ENCODE results near the gene IL1B.

- no peak for TF ChIP-seq MAX (IDR thresholded peaks at IDR 0.05; ENCODE audit: low read depth)
- TF ChIP-seq, protein P1, sequence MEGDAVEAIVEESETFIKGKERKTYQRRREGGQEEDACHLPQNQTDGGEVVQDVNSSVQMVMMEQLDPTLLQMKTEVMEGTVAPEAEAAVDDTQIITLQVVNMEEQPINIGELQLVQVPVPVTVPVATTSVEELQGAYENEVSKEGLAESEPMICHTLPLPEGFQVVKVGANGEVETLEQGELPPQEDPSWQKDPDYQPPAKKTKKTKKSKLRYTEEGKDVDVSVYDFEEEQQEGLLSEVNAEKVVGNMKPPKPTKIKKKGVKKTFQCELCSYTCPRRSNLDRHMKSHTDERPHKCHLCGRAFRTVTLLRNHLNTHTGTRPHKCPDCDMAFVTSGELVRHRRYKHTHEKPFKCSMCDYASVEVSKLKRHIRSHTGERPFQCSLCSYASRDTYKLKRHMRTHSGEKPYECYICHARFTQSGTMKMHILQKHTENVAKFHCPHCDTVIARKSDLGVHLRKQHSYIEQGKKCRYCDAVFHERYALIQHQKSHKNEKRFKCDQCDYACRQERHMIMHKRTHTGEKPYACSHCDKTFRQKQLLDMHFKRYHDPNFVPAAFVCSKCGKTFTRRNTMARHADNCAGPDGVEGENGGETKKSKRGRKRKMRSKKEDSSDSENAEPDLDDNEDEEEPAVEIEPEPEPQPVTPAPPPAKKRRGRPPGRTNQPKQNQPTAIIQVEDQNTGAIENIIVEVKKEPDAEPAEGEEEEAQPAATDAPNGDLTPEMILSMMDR (IDR thresholded peaks at IDR 0.05): no peak
Measured at GRCh38 chr2:112864072-112864471, 27.5 kb upstream of the IL1B start.
